NCI-H226 (cell line): Measurements from ENCODE around the gene MED27.

Experiments
- DNase-seq: peaks from one replicate; pipeline ENCODE4 v3.0.0-alpha.2; 2015

The MED27 gene, protein sequence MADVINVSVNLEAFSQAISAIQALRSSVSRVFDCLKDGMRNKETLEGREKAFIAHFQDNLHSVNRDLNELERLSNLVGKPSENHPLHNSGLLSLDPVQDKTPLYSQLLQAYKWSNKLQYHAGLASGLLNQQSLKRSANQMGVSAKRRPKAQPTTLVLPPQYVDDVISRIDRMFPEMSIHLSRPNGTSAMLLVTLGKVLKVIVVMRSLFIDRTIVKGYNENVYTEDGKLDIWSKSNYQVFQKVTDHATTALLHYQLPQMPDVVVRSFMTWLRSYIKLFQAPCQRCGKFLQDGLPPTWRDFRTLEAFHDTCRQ

DNA sequence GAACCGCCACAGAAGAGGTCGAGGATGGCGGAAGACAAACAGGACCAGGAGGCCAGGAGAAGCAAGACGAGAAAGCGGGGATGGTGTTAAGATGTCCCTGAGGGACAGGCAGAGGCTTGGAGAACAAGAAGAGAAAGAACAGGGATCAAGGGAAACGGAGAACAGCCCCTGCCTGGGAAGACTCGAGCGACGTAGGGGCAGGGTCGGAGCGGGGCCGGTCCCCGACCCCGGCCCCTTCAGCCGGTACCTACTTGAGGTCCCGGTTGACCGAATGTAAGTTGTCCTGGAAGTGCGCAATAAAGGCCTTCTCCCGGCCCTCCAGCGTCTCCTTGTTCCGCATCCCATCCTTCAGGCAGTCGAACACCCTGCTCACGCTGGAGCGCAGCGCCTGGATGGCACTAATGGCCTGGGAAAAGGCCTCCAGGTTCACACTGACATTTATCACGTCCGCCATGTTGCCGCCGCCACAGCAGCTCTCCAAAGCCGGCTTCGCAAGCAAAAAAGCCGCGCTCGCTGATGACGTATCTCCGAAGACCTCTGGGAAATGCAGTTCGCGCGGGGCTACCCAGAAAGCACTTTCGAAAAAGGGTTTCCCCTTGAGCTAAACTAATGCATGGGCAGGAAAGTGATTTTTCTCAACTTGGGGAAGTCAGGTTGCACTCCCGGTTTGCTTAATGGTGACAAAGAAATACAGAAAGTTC lies at the start of gene MED27:
MED27 (minus strand) TSS at position 477 of the 701 bp plus-strand sequence; CDS start at position 454, 23 bp downstream.
- peak; percentile 92 for DNase-seq

DNA sequence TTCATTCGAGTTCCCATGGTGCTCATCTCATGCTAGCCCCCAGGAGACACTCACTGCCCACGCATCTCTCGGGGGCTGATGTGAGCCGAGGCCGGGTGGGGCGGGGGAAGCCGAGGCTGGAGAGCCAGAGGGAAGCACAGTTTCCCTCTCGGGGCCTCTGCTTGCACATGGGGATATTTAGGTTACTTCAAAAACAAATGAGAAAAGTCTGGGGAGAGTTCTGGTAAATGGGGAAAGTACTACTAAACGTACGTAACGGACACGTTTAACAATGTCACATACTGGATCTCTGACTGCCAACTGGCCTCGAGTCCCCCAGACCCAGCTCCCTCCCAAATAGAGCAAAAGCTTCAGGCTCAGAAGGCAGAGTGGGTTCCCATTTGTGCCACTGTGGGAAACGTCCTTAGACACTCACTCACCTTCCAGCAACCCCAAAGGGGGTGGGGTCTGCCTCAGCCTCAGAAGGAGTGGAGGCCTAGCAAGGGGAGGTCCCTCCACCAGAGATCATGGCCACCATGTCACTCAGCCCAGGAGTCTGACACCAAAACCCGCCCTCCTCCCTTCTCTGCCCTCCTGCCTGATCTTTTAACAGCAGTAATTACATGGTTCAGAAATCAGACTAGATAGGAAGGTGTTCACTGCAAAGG lies 48.3 kb upstream of the MED27 start:
- DNase-seq = no peak

DNA sequence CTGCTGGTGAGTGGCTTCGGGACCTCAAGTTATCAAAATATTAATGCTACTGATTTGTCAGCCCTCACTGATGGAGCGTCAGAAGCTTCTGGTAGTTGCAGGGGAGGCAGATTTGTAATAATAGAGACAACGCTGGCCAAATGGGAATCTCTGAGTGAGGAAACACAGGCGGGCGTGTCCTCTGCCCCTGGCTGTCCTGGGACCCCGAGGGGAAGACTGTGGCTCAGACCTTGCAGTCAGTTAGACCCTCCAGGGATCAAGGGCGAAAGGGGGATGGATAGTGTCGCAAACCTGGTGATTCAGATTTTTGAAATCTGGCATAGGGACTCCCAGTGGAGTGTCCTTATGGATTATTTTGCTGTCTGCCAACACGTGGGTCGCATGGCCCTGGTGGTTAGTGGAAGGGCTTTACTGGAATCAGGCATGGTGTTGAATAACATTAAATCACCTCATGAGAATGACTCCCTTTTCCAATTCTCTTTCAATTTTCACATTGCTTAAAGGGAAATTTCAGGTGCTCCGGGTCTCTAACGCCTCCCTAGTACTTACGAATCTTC lies 47.1 kb upstream of the MED27 start:
- DNase-seq = no peak

DNA sequence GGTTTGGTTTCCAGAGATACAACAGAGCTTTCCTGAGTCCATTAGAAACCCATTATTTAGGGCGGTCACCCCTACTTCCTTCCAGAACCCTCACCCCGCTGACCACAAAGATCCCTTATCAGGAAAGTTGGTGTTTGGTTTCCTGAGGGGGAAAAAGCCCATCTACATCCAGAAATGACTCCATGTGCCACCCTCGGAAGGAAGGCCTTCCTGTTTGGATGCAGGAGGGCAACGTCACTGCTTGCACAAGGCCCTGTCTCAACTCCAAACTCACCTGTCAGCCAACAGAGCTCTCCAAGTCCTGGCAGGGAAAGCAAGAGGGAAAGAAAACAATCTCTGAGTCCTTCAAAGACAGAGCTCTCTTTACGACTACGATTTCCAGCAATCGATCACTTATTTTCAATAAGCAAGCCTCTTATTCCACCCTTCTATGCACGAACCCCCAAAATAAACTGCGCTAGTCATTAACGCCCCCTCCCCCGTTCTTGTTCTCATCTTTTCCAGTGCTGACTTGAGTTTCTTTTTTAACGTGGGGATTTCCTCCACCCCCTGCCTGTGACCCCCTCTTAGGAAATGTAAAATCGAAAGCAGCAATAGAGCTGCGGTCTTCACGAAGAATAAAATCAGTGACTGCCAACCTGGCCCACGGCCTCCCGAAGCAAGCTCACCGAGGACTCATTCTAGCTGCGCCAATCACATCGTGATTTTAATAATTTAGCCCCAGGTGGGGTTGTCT lies 46.4 kb upstream of the MED27 start:
- DNase-seq = no peak

DNA sequence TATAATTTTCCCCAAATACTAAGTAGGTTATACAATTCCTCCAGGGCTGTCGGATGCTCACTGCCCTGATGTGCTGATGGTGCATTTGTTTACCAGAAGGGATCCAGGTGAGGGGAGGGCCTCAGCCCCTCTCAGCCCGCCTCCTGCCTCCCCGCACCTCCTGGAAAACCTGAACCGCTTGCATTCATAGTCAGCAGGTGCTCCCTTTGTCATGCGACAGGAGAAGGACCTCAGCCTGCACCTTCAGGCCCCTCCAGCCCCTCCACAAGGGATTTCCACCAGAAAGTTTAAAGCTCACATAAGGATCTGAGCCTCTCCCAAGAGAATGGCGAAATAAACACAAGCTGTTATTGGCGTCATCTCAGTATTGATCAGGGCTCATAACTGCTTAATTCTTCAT lies 45.7 kb upstream of the MED27 start:
- DNase-seq = no peak

DNA sequence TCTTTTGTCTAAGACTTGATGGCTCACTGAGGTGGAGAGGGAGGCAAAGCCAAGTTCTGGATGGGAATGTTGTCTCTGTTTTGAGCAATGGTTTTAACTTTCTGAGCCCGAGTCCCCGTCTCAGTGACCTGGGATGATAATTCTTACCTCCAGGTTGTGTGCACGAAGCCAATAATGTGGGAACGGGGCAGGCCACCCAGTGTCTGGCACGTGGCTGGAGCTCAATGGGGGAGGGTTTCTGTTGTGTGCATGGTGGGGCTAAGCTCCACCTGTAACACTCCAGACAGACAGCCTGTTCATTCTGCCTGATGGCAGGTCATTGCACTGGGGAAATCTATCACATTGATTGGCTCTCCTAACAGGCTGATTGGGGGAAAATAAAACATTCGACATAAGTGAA lies 45.1 kb upstream of the MED27 start:
- no peak for DNase-seq

DNA sequence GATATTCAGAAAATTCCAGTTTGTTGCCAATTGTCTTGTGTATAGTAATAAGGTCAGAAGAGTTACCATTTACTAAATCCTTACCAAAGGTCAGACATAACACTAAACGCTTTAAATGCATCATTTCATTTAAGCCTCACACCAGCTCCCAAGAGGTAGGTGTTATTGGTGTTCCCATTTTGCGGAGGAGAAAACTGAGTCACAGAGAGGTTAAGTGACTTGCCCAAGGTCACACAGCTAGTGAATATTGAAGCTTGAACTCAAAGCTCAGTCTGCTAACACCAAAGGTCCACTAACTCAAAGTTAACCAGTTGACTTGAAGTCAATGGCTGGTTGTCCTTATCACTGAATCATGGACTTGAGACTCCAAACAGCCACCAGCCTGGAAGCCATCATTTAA lies 41.4 kb upstream of the MED27 start:
- no peak for DNase-seq

DNA sequence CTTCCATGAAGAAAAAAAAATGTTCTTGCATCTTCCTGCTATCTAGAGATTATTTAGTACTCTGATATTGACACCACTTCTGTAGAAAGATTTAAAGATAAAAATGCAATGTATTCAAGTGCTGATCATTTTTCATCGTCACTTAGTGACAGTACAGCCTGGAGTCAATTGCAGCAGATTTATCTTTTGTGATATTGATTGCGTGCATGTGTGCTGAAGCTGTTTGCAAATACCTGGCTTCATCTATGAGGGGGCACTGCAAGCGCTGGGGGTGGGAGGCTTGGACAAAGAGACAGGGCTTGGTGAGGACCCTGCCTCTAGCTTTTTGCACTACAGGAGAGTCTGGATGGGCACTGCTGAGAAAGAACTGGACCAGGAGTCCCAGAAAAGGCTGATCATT lies 38.0 kb upstream of the MED27 start:
- DNase-seq = no peak

DNA sequence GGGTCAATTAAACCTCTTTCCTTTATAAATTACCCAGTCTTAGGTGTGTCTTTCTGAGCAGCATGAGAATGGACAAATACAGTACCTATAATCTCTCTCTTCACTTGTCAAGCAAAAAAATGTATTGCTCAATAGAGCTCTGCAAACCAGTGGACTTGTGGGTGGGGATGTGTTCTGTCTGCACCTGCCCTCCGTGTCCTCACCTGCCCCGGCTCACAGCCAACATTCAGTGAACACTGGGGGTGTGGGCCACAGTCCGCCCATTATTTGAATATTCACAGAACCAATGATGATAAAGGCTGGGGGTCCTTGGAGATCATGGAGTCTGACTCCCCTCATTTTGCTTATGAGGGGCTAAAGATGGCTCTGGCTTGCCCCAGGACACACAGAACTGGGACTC lies 36.9 kb upstream of the MED27 start:
- no peak for DNase-seq

DNA sequence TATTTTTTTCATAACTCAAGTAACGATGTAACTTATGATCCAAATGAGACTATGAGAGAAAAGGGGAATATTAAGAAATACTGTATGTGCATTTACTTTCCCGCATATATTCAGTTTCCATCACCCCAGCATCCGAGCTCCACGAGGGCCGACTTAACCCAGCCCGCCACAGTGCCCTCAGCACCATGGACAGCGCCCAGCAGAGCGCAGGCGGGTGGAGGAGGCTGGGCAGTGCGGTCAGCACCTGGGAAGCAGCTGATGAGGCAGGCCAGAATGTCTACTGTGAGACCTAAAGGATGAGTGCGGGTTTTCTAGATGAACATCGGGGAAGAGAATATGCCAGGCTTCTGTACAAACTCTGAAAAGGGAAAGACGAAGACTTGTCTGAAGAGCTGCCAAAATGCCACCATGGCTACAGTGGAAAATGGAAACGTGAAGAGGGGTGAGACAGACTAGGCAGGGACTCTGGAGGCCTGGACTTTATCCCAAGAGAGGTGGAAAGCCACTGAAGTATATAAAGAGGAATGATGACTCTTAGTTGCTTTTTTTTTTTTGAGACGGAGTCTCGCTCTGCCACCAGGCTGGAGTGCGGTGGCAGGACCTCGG lies 34.5 kb upstream of the MED27 start:
- DNase-seq = peak; percentile 39

DNA sequence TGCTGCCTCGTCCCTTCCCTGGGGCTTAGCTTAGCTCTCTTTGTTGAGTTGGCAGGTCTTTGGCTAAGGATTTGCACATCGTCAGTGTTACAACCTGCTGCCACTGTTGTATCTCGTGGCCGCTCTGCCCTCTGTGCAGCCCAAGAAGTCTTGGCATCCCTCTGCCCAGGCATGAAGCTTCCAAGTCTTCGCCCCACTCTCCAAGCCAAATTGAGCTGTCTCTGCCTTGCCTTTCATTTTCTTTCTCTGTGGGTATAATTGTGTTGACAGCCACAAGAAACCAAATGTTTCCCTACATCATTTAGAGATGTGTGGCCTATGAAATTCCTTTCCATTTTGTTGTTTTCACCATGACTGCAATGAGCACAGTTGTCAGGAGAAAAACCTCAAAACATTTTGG lies 29.6 kb upstream of the MED27 start:
- DNase-seq = no peak

DNA sequence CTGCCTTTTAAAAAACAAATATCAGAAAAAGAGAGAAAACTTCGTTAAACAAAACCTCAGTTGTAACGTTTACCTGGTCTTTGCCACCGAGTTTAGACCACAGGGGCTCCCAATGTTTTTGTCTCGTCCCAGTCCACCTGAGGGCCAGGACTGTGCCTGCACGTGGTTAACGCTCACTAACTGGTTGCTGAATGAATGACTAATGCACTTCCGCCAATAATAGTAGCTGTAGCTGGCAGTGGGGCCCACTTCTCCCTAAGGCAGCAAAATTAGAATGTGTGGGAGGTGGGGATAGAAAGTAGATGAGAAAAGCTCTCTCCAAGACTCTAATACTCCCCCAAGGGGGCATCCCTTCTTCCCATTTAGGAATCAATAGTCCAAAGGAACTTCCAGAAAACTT lies 29.1 kb upstream of the MED27 start:
- no peak for DNase-seq

DNA sequence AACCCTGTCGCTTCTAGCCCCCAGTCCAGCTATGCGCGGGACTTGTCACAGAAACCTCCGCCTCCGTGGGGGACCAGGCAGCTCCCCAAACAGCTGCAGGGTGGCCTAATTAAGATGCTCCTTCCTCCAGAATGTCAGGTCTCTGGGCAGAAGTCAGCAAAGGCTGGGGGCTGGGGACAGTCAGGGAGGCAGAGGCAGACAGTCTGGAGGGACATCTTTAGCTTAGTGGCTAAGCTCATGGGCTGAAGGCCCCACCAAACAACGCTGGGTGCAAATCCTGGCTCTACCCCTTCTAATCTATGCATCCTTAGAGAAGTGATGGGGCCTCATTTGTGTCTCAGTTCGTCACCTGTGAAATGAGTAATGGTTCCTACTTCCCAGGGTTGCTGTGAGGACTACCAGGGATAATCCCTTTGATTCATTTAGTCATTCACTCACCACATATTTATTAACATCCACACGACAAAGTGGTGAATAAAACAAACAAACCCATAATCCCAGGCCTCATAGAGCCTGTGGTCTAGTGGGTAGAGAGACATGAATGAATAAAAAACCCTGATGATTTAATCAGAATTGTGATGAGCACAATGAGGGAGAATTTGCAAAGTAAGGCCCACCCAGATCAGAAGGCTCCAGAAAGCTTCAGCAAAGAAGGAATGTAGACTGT lies 20.2 kb upstream of the MED27 start:
- DNase-seq = no peak

DNA sequence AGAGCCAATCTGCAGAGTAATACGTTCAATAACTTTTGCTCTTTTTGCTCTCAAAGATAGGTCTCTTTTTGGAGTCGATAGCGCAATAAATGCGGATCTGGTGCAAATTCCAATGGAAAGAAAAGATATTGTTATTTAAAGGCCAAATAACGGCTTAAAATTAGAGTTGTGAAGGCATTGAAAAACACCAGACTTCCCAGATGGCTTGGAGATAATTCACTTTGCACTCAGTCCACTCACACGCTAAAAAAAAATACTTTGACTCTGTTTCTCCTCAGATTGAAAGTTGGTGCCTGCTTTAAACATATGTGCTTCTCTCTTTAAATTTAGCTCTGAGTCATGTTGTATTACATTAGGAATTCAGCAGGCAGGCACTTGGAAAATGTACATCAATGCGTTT lies 19.5 kb upstream of the MED27 start:
- DNase-seq = no peak

DNA sequence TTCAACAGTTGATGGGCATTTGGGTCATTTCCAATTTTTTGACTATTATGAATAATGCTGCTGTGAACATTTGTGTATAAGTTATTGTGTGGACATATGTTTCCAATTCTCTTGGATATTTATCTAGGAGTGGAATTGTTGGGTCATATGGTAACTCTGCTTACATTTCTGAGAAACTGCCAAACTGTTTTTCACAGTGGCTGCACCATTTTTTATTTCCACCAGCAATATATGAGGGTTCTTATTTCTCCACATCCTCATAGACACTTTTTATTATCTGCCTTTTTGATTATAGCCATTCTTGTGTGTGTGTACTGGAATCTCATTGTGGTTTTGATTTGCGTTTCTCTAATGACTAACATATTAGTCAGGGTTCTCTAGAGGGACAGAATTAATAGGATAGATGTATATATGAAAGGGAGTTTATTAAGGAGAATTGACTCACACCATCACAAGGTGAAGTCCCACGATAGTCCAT lies 14.7 kb upstream of the MED27 start:
- peak; percentile 72 for DNase-seq

DNA sequence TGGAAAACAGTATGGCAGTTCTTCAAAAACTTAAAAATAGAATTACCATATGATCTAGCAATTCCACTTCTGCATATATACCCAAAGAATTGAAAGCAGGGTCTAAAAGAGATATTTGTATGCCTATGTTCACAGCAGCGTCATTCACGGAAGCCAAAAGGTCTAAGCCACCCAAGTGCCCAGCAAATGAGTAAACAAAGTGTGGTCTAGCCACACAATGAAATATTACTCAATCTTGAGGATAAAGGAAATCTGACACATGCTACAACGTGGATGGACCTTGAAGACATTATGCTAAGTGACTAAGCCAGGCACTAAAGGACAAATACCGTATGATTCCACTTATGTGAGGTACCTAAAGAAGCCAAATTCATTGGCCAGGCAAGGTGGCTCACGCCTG lies 11.1 kb upstream of the MED27 start:
- DNase-seq = no peak

DNA sequence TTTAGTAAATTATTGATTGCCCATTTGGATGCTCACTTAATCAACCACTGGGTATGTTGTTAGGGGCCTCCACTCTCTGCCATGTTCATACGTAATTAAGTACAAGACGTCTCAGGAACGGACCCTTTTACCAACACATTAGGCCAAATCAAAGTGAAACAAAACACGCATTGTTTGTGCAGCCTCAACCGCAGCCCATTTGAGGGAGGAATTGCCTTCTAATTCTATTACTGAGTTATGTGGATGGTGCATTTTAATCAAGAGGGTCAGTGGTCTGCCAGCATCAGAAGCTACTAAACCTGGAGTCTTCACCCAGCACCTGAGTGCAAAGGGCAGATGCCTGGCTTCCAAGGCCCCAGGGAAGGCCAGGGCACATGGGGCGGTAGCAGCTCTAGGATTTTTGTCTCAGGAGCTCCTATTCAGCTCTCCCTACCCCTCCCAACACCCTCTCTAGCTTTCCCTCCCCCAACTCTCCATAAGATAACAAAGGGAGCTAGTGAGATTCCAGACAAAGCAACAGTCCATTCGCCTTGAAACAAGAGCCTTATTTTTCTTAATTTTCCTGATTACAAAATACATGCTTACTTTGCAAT lies 7.9 kb upstream of the MED27 start:
- DNase-seq = no peak

DNA sequence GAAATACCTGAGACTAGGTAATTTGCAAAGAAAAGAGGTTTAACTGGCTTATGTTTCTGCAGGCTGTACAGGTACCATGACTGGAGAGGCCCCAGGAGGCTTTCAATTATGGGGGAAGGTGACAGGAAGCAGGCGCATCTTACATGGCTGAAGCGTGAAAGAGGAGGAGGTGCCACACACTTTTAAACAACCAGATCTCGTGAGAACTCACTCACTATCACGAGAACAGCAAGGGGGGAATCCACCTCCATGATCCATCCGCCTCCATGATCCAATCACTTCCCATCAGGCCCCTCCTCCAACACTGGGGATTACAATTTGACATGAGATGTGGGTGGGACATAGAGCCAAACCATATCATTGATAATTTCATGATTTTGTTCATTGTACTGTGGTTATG lies 2.5 kb upstream of the MED27 start:
- no peak for DNase-seq

DNA sequence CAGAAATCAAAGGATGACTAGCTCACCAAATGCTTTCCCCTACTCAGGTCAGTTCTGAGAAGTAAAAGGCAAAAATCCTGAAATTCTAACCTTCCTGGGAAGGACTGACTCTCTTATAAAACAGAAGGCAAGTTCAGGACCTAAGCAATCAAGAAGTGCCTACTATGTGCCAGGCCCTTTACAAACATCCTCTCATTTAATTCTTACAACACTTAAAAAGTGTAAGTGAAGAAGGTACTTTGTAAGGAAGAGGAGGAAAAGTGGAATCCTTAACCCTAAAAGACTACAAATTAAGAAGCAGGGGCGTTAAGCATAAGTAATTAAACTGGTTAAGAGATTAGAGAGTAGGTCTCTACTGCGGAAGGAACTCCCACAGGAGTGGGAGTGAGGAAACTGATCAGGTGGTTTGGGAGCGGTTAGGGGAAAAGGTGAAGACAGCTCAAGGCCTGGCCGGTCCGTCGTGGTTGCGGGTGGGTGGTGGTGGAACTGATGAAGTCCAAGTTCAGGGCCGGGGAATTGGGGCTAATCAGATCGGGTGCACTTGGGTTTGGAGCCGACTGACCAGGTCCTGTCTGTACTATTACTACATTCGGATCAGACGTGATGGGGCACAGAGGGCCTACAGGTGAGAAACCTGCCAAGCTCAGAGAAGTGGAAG lies 839 bp downstream of the MED27 start:
- no peak for DNase-seq

DNA sequence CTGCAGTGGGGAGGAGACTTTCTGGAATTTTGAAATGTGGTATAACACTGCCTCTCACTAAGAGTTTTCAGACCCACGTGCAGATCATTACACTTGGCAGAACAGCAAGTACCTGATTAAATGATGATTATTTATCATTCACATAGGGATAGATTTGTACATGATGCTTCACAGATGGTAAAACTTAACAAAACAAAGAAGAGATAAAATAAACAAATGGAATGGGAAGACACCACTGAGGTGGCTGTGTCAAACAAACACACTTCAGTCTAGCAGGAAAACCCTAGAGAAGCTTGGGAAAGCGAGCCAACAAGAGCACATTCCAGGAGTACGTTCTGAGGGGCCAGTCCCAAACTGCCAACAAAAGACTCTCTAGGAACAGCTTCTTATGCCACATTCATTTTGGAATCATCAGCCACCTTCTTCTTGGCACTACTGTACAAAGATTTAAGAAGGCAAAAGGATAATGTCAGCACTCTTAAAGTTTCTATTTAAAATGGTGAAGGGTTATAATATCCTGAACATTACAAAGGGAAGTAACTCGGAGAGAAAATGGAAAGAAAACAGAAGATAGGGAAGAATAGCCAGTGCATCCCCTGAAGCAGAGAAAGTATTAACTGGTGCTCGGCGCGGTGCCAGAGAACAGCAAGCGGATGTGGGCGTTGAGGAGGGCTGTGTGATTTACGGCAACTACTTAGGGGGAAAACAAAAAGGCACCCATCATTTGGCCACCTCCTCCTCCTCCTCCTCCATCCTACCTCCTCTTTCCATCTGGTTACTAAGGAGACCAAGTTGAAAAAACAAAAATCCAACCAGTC lies 1.6 kb downstream of the MED27 start:
- no peak for DNase-seq
